Colon (tissue), 2 donors: ENCODE results near the gene B3GNT9.

Experiments
- FAIRE-seq: peaks from 2 replicates; lab custom pipeline; 2012; peaks lifted over from hg19 to GRCh38; lab: Jason Lieb, UNC
- donor health status: control.
- donor health status: control.

The B3GNT9 gene

GRCh38 chr16:67150833-67151396 lies at the start of gene B3GNT9:
B3GNT9 (minus strand) TSS chr16:67150998; CDS start chr16:67150485, 513 bp downstream.
- FAIRE-seq = no peak

GRCh38 chr16:67200491-67200890 lies 49.7 kb upstream of the B3GNT9 start:
- FAIRE-seq = no peak

- no peak for FAIRE-seq
Observed at GRCh38 chr16:67199808-67200198, 49.0 kb upstream of the B3GNT9 start.

GRCh38 chr16:67199011-67199807 lies 48.4 kb upstream of the B3GNT9 start, which contains the start of gene ELMO3:
ELMO3 (plus strand) TSS chr16:67199131; CDS start chr16:67199327, 196 bp downstream.
- FAIRE-seq = no peak

- FAIRE-seq = no peak
Observed at GRCh38 chr16:67198238-67198734, 47.5 kb upstream of the B3GNT9 start.

- FAIRE-seq = no peak
Observed at GRCh38 chr16:67197704-67198103, 46.9 kb upstream of the B3GNT9 start.

GRCh38 chr16:67196881-67197280 lies 46.1 kb upstream of the B3GNT9 start:
- FAIRE-seq = no peak

- FAIRE-seq = no peak
Observed at GRCh38 chr16:67195676-67196075, 44.9 kb upstream of the B3GNT9 start.

- FAIRE-seq = no peak
Observed at GRCh38 chr16:67194260-67194659, 43.5 kb upstream of the B3GNT9 start.

GRCh38 chr16:67193536-67193935 lies 42.7 kb upstream of the B3GNT9 start:
- FAIRE-seq = no peak

GRCh38 chr16:67192781-67193361 lies 42.1 kb upstream of the B3GNT9 start:
- FAIRE-seq = no peak

GRCh38 chr16:67191995-67192681 lies 41.3 kb upstream of the B3GNT9 start, which contains the start of gene E2F4:
E2F4 (plus strand) TSS chr16:67192155; CDS start chr16:67192228, 73 bp downstream.
- no peak for FAIRE-seq

- FAIRE-seq = no peak
Observed at GRCh38 chr16:67191411-67191994, 40.7 kb upstream of the B3GNT9 start.

GRCh38 chr16:67190448-67191399 lies 39.9 kb upstream of the B3GNT9 start:
- no peak for FAIRE-seq

GRCh38 chr16:67190041-67190440 lies 39.2 kb upstream of the B3GNT9 start, which contains the start of gene EXOC3L1:
EXOC3L1 (minus strand) TSS chr16:67190136; CDS start chr16:67189676, 460 bp downstream.
- no peak for FAIRE-seq

GRCh38 chr16:67188798-67189197 lies 38.0 kb upstream of the B3GNT9 start:
- no peak for FAIRE-seq

GRCh38 chr16:67188323-67188722 lies 37.5 kb upstream of the B3GNT9 start:
- no peak for FAIRE-seq

GRCh38 chr16:67187175-67187890 lies 36.5 kb upstream of the B3GNT9 start:
- no peak for FAIRE-seq

- FAIRE-seq = no peak
Observed at GRCh38 chr16:67186550-67186950, 35.8 kb upstream of the B3GNT9 start.

- FAIRE-seq = no peak
Observed at GRCh38 chr16:67185651-67186134, 34.9 kb upstream of the B3GNT9 start.
